GM04504 (cell line): ENCODE results near the gene HYDIN.
"Not testable (repeated sequence)": the region's sequence is repeated elsewhere in the genome, so short reads cannot be mapped to it uniquely, and the experiment has no call there.

ENCODE experiments used
- DNase-seq: peaks from one replicate; pipeline ENCODE4 v3.0.0-alpha.2; 2012; ENCODE audit warnings: low read depth

Gene HYDIN

DNA sequence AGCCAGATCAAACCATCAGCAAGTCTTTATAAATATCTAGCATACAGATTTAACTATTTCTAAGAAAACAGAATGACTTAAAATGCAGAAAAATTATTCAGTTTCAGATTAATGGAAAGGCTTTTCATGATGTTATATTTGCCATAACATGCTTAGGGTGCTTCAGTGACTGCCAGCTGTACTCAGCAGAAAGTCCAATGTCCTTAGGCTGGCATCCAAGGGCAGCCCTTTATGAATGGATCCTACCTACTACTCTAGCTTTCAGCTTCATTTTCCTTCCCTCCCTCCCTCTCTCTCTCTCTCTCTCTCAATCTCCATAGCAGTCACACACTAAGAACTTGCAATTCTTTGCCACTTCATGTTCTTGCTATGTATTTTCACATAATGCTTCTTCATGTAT, 124.6 kb downstream of the HYDIN start:
- not testable (repeated sequence) for DNase-seq

DNA sequence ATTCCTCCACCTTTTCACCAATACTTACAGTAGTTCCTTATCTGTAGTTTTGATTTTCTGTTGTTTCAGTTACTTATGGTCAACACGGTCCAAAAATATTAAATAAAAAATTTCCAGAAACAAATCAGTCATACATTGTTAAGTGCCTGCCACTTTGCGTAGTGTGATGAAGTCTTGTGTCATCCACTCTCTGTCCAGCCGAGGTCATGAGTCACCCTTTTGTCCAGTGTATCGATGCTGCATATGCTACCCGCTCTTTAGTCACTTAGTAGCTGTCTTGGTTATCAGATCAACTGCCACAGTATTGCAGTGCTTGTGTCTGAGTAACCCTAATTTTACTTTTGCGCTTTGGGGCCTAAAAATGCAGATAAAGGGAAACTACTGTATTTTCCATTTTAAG, 146.9 kb downstream of the HYDIN start:
- not testable (repeated sequence) for DNase-seq

DNA sequence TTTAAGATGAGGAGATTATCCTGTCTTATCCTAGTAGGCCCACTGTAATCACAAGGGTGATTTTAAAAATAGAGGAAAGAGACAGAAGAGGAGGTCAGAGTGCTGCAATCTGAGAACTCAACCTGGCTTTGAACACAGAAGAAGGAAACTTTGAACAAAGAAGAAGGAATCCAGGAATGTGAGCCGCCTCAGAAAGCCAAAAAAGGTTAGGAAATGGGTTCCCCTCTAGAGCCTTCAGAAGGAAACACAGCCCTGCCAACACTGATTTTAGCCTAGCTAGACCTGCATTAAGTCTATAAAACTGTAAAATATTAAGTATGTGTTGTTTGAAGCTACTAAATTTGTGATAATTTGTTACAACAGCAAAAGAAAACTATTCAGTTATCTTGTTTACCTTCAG, 149.7 kb downstream of the HYDIN start:
- DNase-seq, result not testable (repeated sequence)

DNA sequence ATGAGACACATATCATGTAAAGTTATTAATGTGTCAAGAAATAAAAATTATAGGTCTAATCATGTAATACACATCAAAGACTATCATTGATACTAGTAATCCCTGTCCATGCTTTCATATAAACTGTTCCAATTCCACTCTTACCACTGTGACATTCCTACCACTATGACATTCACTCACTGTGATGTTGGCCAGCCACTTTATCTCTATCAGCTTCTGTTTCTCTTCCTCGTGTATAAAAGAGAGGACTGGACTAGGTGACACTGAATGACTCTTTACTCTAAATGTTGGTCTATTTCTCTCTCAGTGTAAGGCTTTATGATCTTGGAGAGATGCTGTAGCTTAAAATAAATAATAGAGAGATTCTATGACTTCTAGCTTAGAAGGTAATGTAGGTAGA, 150.3 kb downstream of the HYDIN start:
- not testable (repeated sequence) for DNase-seq

DNA sequence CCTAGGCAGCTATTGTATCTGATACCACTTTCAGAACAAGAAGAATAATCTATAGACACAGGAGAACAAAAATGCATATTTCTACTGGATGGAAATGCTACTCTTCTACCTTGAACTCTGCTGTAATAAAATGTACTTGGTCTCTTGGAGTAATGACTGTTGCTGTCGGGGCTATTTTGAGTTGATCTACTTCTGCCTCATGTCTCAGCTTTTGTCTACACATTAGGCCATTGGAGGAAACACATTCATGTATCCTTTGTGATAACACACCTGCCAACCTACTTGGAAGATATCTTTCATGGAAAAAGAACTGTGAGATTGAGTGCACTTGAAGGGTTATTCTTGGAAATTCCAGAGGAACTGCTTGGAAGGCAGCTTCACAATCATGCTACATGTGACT, 159.9 kb downstream of the HYDIN start:
- DNase-seq, result not testable (repeated sequence)

DNA sequence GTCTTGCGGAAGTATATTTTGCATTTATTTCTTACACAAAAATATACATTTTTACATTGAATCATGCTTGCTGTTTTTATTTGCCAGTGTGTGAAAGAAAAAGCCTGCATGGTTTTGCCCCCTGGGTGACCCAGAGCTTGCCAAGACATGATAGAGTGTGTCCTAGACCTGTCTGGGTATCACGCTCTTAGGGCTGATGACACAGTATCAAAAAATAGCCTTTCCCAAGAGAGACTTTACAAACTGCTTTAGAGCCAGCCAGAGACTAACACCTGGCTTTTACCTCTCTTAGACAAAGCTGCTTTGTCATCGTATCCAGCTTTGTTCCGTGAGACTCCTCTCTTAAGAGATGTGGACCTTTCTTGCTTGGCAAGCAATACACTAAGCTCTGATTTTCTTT, 160.7 kb downstream of the HYDIN start:
- not testable (repeated sequence) for DNase-seq

DNA sequence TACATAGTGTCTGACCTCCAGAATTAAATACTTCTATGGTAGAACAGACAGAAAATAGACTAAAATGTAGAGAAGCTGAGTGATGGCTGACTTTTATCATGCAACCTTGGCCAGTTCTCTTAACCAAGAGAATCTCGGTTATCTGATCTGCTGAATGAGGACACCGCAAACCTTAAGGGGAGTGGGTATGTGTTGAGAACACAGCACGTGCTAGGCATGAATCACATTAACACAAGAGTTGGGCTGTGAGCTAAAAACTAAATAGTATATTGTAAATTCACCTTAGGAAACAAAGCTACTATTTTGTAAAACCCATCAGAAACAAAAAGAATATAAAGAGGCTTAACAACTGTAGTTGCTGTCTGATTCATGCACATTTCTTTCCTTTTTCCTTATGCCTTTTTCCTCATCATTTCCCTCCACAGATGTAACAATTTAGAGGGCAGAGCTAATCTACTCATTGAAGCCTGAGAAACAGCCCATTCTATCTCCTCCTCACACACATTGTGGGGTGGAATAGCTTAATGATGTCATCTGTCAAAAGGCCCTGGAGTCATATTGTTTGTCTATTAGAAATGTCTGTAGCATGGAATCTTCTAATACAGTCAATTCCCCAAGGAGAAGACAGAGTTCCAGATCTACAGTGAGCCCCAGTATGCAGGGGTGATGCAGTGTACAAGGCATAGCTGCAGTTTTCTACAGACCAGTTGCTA, 176.5 kb downstream of the HYDIN start:
- not testable (repeated sequence) for DNase-seq

DNA sequence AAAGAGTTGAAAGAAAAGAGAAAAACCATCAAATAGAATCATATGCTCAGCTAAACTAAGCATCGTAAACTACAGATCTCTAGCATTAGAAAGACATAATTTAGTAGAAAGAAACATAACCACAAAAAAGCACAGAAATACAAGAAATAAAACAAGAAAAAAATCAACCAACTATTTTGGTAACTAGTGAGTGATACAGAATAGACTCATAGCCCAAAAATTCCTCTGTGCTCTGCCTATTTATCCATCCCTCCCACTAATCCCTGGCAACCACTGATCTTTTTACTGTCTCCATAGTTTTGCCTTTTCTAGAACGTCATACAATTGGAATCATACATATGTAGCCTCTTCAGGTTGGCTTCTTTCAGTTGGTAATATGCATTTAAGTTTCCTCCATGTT, 180.2 kb downstream of the HYDIN start:
- peak; percentile 17 for DNase-seq

DNA sequence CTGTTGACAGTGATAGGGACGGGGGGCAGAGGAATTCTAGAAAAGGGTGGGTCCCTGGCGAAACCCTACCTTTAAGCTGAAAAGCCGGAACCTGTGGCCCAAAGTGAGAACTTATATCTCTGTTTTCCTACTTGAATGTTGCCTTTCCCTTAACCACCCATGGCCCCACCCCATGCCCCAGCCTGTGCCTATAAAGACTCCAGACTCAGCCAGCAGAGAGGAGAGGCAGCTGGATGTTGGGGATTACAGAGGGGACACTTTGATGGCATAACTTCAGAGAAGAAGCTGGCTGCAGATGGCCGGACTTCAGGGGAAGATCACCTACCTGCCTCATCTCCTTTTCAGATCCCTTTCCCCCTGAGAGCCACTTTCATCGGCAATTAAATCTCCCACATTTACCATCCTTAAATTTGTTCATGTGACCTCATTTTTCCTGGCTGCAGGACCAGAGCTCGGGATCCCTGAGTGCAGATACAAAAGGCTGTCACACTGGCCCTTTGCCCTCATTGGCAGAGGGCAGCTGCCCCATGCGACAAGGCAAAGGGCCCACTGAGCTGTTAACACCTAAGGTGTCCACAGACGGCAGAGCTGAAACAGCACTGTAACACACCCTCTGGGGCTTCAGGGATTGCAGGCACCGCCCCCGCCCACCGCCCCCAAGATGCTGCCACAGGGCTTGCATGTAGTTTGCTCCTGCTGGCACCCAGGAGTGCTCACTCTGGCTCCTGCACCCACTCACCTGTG, 191.0 kb downstream of the HYDIN start:
- not testable (repeated sequence) for DNase-seq

DNA sequence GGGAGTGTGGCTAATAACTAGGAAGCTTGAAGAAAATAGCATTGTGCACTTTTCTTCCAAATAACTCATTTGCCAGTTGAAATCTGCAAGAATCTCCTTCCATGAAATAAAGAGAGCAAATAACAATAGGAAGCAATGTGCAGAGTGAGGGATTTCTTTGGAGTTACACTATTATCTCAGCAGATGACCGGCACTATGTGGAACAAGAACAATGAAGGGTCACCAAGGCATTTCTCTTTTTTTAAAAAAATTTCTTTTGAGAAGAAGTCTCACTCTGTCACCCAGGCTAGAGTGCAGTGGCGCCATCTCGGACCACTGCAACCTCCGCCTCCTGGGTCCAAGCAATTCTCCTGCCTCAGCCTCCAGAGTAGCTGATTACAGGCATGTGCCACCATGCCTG, 192.1 kb downstream of the HYDIN start:
- not testable (repeated sequence) for DNase-seq

DNA sequence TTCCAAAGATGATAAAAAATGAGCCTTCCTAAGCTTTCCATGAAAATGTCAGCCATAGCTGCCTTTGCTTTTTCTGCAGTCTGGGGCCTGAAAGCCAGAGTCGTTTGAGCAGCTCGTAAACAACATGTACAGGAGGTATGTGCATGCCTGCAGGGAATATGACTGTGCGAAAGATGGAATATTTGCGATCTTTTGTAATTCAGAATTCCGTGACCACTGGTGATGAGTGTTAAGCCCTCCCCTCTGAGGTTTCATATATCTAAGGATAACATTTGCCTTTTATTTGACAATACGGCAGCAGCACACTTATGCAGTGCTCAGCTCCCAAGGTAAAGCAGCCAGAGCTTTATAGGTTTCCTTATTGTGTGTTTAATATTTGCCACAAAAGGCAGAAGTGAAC, 192.5 kb downstream of the HYDIN start:
- DNase-seq, result not testable (repeated sequence)

DNA sequence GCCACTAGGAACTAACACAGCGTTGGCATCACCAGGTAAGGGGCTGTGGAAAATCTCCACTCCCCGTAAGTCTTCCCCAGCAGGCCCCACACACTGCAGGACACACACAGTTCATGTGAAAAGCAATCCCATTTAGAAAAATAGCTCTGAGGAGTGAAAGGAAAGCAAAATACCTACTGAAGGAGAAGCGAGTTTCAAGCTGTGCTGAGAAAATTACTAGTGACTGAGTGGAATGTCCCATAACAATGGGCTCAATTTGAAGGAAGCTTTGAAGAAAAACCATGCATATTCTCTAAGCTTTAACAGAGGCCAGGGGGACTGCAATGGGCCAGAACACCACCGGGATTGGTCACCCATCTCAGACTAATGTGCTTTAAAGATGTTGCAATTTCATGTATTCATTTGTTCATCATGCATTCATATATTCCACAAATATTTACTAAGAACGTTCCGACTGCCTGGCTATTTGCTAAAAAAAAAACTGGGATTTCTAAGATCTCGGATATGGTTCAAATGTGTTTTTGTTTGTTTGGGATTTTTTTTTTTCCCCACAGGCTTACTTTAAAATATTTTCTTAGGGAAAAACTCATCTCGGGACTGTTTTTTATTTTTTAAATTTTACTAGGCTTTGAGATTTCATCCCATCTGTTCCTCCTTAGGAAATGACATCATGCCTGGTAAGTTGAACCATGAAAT, 202.3 kb downstream of the HYDIN start:
- DNase-seq, result not testable (repeated sequence)

DNA sequence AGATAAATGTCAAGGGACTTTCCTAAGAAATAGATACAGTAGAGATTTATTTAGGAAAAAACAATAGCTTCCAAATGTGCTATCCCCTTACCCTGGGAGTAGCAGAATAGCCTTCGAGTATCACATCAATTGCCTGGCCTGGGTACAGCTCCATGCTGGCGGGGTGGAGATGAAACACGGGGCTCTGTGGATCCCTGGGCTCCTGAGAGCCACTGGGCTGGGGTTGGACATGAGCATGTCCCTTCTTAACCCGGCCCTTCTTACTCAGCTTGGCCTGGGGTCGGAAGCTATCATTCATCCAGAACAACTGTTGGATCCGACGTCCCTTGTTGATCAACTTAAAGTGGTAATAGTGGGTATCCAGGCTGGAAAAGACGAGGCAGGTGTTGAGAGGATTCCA, 203.0 kb downstream of the HYDIN start:
- not testable (repeated sequence) for DNase-seq

DNA sequence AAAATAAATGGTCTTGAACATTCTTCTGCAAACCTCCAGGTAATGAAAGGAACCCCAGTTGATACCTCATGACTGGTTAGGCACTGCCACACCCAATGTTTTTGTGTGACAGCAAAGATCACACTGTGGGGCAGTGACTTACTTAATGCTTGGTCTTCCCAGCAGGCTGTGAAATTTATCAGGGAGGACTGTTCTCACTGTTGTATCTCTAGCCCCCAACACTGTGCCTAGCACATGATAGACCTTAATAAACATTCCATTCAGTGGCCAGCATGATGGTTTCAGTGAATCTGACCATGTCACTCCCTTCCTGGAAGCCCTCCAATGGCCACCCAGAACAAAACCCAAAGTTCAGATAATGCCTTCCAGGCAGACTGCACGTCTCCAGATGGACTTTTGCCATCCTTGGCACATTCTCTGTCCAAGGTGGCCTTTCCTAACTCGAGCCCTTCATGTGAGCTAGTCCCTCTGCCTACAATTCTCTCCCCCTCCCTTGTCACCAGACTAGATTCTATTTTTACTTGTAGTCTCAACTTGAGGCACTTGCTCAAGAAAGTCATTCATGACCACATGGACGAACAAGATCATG, 206.6 kb downstream of the HYDIN start:
- not testable (repeated sequence) for DNase-seq

DNA sequence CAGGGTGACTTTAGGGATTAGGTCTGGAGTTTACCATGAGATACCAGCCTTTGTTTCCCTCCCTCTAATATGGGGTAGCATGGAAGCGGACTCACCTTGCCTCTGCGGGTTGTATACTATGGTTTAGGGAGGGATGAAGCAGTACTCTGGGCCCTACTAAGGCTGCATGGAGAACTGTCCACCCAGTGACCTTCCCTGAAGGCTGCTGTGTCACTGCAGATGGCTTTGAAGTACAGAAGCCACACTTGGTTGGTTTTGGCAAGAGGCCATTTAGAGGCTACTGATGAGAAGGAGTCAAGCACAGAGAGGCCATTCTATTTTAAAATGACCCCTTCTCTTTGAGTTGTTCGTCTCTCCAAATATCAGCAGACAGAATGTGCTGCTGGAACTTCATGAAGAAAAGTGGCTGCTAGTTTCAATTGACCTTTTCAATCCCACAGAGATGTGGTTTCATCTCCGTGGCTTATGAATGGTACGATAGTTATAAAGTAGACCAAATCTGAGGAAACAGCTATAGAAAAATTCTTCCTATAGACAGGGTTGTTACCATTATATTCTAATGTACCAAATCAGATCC, 208.5 kb downstream of the HYDIN start:
- not testable (repeated sequence) for DNase-seq

DNA sequence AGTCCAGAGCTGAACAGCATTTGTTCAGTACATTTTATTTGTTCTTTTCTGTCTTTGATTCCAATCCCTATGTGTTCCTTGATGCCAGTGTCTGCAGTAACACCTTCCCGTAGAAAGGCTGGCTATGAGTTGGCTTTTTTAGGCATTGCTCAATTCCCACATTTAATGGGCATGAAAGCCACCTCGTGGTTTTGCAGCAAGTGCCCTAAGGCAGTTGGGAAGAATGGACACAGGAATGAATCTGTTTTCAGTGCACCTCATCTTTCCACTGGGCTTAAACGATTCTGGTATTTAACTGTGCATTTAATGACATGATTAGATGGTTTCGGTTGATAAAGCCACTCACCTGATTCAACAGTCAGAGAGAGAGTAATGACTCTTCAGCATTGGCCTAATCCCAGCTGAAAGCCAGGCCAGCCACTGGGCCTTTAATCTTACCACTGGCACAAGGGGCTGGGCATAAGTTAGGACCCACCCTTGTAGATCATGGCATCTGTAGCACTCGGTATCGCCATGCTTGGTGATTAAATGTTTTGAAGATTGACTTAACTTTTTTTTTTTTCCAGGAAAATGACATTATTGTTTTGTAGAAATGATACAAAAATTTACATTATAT, 211.3 kb downstream of the HYDIN start:
- DNase-seq, result not testable (repeated sequence)

DNA sequence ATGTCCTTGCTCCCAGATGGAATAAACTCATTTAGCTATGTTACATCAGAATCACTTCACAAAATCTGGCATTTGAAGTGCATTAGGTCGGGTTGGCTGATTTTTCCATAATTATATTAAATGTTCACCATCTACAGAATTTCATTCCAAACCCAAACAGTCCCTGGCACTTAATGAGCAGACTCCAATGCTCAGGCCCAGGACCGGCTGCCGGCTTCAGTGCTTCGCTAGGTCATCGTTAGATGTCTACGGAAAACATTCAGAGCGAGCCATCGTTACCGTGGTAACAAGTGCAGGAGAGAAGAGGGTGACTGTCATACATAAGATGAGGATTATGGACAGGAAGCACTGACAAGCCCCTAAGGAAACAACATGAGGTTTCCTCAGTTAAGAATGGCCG, 215.1 kb downstream of the HYDIN start:
- not testable (repeated sequence) for DNase-seq

DNA sequence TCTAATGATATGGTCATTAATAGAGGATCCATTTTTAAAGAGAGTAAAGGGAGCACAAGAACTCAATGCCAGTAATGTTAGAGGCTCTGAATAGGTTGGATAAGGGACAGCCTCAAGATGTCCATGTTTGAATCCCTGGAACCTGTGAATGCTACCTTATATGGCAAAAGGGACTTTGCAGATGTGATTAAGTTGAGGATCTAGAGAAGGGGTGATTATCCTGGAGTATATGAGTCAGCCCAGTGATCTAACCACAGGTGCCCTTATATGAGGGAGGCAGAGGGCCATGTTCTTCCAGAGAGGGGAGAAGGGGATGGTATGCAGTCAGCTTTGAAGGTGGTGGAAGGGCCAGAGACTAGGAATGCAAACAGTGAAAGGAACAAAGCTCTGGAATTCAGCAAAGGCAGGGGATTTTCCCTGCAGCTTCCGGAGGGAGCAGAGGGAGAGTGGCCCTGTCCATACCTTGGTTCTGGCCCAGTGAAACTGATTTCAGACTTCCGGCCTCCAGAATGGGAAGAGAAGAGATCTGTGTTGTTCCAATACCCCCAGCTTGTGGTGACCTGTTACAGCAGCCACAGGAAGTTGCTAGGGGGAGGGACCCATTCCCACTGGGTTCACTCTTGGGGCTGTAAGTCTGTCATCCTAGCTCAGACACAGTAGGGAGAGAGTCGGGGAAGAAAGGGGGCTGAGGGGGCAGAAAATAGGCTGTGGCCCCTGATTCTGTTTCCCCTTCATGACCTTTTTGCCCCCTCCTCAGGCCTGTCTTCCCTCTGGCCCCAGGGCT, 220.9 kb downstream of the HYDIN start:
- DNase-seq, result not testable (repeated sequence)

DNA sequence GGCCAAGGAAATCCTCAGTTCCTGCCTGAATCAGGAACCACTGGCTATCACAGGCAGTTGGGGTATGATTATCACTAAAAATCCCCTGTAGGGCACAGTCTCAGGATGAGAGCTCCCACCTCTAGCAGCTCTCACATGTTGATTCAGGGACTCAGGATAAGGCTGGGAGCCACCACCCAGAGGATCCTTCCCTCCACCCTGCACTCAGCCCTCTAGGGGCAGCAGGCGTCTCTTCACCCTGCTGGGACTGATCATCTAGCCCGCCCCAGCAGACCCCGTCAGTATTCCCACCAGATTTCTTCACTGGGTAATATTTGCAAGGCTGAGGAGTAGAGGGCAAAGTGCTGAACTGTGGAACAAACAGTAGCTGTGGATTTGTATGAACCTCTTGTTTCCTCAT, 224.0 kb downstream of the HYDIN start:
- not testable (repeated sequence) for DNase-seq

DNA sequence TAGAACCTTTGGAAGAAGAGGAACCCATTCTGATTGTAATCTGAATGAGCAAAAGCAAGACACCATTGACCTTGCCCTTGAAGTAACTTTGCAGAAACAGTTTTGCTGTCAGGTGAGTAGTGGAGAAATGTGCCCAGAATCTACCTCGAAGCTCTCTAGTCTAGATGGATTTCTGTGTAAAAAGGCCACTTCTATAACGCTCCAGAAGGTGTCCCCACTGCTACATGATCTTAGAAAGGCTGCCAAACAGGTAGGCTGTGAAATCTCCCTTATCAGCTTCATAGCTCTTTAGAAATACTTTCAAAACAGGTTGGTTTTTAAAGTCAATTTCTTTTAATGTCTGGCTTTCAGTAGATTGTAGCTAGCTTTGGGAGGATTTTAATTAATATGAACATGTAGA, 230.8 kb downstream of the HYDIN start:
- not testable (repeated sequence) for DNase-seq

DNA sequence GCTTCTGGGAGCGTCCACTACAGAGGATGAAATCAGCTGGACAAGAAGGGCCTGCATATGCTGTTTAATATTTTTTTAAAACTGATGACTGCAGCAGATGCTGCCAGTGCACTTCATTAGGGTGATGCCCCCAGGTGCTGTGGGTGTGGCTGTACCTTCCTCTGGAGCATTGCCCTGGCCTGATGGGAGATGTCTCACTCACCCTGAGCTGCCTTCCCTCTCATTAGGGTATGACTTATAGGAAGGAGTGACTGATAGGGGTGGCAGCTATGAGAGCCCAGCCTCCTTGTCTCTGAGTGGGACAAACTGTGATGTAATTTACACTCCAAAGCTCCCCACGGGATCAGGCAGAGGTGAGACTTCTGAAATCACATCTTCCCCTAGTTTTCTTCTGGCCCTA, 234.7 kb downstream of the HYDIN start:
- DNase-seq, result not testable (repeated sequence)
